GM12864 (cell line): ENCODE results near the gene ISCU.

ENCODE experiments used
- DNase-seq: peaks from one replicate; pipeline ENCODE4 v3.0.0-alpha.2; 2011; ENCODE audit warnings: low read depth
- H3K4me3 ChIP-seq: 2 replicates; pipeline ENCODE4 v1.5.1; 2011; ENCODE audit warnings: mild to moderate bottlenecking, low read depth, low read length, control low read depth
- CTCF ChIP-seq: IDR thresholded peaks from 2 replicates; pipeline ENCODE4 v1.5.1; 2011; ENCODE audit warnings: low read depth, mild to moderate bottlenecking, moderate library complexity, low read length, control low read depth, inconsistent platforms; ENCODE audit errors: missing control alignments

ISCU gene

GRCh38 chr12:108559748-108560147 lies 2.6 kb upstream of the ISCU start:
- peak overlapping the region; percentile 68 for H3K4me3 ChIP-seq
- no peak for TF ChIP-seq CTCF
- DNase-seq = no peak

- no peak for DNase-seq
- H3K4me3 ChIP-seq = peak overlapping the region; percentile 68
- no peak for TF ChIP-seq CTCF
Measured at GRCh38 chr12:108560321-108560721, 2.1 kb upstream of the ISCU start.

- DNase-seq = peak; percentile 85
- no peak for TF ChIP-seq CTCF
- peak within 1 kb of the TSS; percentile 68 for H3K4me3 ChIP-seq
Measured at GRCh38 chr12:108560752-108561719, 1.4 kb upstream of the ISCU start, which contains the start of gene SART3. TSS of gene SART3 (minus strand) at chr12:108561173. CDS start at chr12:108561154, 19 bp downstream.

GRCh38 chr12:108561852-108562347 lies 496 bp upstream of the ISCU start:
- TF ChIP-seq CTCF = no peak
- peak overlapping the region; percentile 68 for H3K4me3 ChIP-seq
- DNase-seq = no peak

- peak overlapping the region; percentile 77 for H3K4me3 ChIP-seq
- peak; percentile 84 for TF ChIP-seq CTCF
- DNase-seq = peak; percentile 86
Measured at GRCh38 chr12:108563136-108563803, 874 bp downstream of the ISCU start.

GRCh38 chr12:108563804-108564151 lies 1.4 kb downstream of the ISCU start:
- H3K4me3 ChIP-seq = peak overlapping the region; percentile 77; the same call in 1 of the 2 replicates
- no peak for DNase-seq
- TF ChIP-seq CTCF = no peak
